NCI-H2081 treated with DMSO at 0.1 percent for 48 hours (cell line): ENCODE measurements around the gene RFLNA.

Source experiments
- DNase-seq: peaks from one replicate; lab custom pipeline; 2025; lab: John Stamatoyannopoulos, UW

RFLNA gene

GRCh38 chr12:124294780-124295341 lies at the start of gene RFLNA:
RFLNA (plus strand) TSS chr12:124295093; CDS start chr12:124295430, 337 bp downstream.
- no peak for DNase-seq

GRCh38 chr12:124247331-124247730 lies 47.6 kb upstream of the RFLNA start:
- no peak for DNase-seq

GRCh38 chr12:124248941-124249825 lies 45.7 kb upstream of the RFLNA start:
- peak; percentile 19 for DNase-seq

- no peak for DNase-seq
Measured at GRCh38 chr12:124251186-124251585, 43.7 kb upstream of the RFLNA start.

GRCh38 chr12:124252964-124253363 lies 41.9 kb upstream of the RFLNA start:
- DNase-seq: no peak

GRCh38 chr12:124254126-124254525 lies 40.8 kb upstream of the RFLNA start:
- no peak for DNase-seq

GRCh38 chr12:124259154-124260066 lies 35.5 kb upstream of the RFLNA start:
- DNase-seq: no peak

- no peak for DNase-seq
Measured at GRCh38 chr12:124261885-124262284, 33.0 kb upstream of the RFLNA start.

GRCh38 chr12:124264089-124264795 lies 30.7 kb upstream of the RFLNA start:
- no peak for DNase-seq

- no peak for DNase-seq
Measured at GRCh38 chr12:124264879-124265278, 30.0 kb upstream of the RFLNA start.

GRCh38 chr12:124267205-124267778 lies 27.6 kb upstream of the RFLNA start:
- DNase-seq: no peak

GRCh38 chr12:124270671-124271070 lies 24.2 kb upstream of the RFLNA start:
- no peak for DNase-seq

GRCh38 chr12:124273630-124274029 lies 21.3 kb upstream of the RFLNA start:
- no peak for DNase-seq

- no peak for DNase-seq
Measured at GRCh38 chr12:124276337-124276736, 18.6 kb upstream of the RFLNA start.

GRCh38 chr12:124277394-124278241 lies 17.3 kb upstream of the RFLNA start:
- DNase-seq: no peak

GRCh38 chr12:124278389-124279101 lies 16.3 kb upstream of the RFLNA start:
- DNase-seq: no peak

GRCh38 chr12:124279315-124279714 lies 15.6 kb upstream of the RFLNA start:
- DNase-seq: no peak

- no peak for DNase-seq
Measured at GRCh38 chr12:124279846-124280360, 15.0 kb upstream of the RFLNA start.

GRCh38 chr12:124281309-124281708 lies 13.6 kb upstream of the RFLNA start:
- DNase-seq: no peak

GRCh38 chr12:124282287-124282686 lies 12.6 kb upstream of the RFLNA start:
- no peak for DNase-seq
